ENCODE data around the gene IRAG1.

IRAG1 gene

DNA sequence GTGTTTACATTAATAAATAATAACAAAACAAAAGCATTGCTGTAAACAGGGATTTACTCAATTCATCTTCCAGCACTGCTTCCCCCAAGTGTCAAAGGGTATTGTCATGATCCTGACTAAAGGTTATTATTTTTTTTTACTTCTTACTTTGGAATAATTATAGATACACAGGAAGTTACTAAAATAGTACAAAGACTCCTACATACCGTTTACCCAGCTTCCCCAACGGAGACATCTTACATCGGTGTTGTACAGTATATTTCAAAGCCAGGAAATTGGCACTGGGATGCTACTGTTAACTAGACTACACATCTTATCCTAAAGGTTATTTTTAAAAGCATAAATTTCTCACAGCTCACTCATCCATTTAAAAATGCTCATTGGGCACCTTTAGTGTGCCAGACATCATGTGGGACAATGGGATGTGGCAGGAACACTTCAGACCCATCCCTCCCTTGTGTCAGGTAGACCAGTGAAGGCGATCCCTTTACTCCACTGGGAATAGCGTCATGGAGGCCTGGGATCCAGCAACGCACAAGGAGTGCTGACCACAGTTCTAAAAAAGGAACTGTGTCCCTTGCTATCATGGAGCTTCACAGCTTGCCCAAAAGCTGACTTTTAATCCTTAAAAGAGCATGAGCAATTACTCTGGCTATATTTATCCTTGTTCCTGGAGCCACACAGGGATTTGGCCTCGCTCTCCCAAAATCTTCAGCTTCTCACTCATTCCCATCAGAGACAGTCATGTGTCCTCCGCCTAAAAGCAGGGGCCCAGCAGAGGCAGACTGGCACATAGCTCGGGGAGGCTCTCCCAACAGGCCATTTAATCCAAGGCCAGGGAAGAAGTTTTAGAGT is 3.1 kb upstream of the IRAG1 start:
- H3K27me3 ChIP-seq (ENCODE audit: insufficient read depth, low read depth, severe bottlenecking) = no peaks in the 10 kb centered on the region
- no peaks in the 10 kb centered on the region for H3K36me3 ChIP-seq
- DNase-seq = no peak
- H3K4me3 ChIP-seq (ENCODE audit: low read depth, low read length) = no peak overlapping the region
- no peak for TF ChIP-seq CTCF (IDR thresholded peaks at IDR 0.05; ENCODE audit: low read depth, low read length)
- H3K27ac ChIP-seq = no peak overlapping the region
- no peaks in the 10 kb centered on the region for H3K9me3 ChIP-seq (ENCODE audit: severe bottlenecking)

DNA sequence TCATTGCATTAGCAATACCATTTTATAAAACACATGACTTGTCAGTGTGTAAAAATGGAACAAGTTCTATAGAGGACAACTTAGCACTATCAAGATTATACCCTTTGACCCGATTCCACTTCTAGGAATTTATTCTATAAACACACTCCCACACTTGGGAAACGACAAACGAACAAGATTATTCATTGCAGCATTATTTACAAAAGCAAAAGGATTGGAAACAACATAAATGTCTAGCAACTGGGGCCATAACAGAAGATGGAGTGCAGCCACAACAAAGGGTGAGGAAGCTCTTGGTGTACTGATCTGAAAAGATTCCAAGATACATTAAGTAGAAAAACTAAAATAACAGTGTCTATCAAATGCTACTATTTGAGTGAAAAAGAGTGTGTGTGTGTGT is 2.3 kb upstream of the IRAG1 start:
- no peaks in the 10 kb centered on the region for H3K9me3 ChIP-seq (ENCODE audit: severe bottlenecking)
- no peak for DNase-seq
- no peak for TF ChIP-seq CTCF (IDR thresholded peaks at IDR 0.05; ENCODE audit: low read depth, low read length)
- no peaks in the 10 kb centered on the region for H3K27me3 ChIP-seq (ENCODE audit: insufficient read depth, low read depth, severe bottlenecking)
- no peaks in the 10 kb centered on the region for H3K36me3 ChIP-seq
- no peak overlapping the region for H3K4me3 ChIP-seq (ENCODE audit: low read depth, low read length)
- no peak overlapping the region for H3K27ac ChIP-seq

DNA sequence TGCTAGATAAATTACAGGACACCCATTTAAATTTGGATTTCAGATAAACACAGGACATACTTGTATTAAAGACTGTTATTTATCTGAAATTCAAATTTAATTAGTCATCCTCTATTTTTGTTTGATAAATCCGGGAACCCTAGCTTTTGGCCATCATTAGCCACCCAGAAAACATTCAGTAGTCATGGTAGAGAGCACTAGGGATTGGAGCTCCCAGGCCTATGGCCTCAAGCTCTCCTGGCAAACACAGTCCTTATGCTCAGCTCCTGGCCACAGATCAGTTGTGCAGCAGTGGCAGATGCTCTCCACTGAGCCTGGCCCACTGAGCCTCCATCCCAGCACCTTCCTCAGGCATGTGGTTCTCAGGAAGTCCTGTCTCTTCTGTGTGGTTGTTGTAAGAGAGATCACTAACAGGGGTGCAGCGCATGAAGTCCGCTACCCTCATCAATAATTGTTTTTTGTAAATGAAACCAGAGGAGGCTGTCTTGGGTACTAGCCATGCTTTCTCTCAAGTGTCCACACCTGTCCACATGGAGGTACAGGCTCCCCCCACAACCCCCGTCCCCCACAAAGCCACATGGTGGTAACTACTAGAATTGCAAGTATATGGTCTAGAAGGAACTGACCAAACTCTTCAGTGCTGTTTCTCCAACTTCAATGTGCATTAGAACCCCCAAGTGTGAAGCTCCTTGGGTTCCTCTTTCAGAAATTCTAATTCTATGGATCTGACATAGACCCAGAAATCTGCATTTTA is 1.1 kb upstream of the IRAG1 start:
- Histone ChIP-seq H3K4me3 (ENCODE audit: low read depth, low read length) (no peak overlapping the region), H3K27ac (no peak overlapping the region), H3K36me3 (no peaks in the 10 kb centered on the region), H3K27me3 (ENCODE audit: insufficient read depth, low read depth, severe bottlenecking) (no peaks in the 10 kb centered on the region), H3K9me3 (ENCODE audit: severe bottlenecking) (no peaks in the 10 kb centered on the region)
- TF ChIP-seq CTCF (IDR thresholded peaks at IDR 0.05; ENCODE audit: low read depth, low read length) = 0 out of 2 replicates have a peak, but pooled peaks have one; percentile 1
- DNase-seq = no peak

GRCh38 chr11:10692531-10693115 is 932 bp downstream of the IRAG1 start:
- H3K27me3 ChIP-seq (ENCODE audit: insufficient read depth, low read depth, severe bottlenecking) = no peaks in the 10 kb centered on the region
- TF ChIP-seq CTCF (IDR thresholded peaks at IDR 0.05; ENCODE audit: low read depth, low read length) = no peak
- no peak overlapping the region for H3K27ac ChIP-seq
- no peak overlapping the region for H3K4me3 ChIP-seq (ENCODE audit: low read depth, low read length)
- no peak for DNase-seq
- H3K36me3 ChIP-seq = no peaks in the 10 kb centered on the region
- no peaks in the 10 kb centered on the region for H3K9me3 ChIP-seq (ENCODE audit: severe bottlenecking)

GRCh38 chr11:10688401-10688800 is 5.2 kb downstream of the IRAG1 start:
- Histone ChIP-seq H3K36me3 (no peaks in the 10 kb centered on the region), H3K27ac (no peak overlapping the region), H3K9me3 (ENCODE audit: severe bottlenecking) (no peaks in the 10 kb centered on the region), H3K4me3 (ENCODE audit: low read depth, low read length) (no peak overlapping the region), H3K27me3 (ENCODE audit: insufficient read depth, low read depth, severe bottlenecking) (no peaks in the 10 kb centered on the region)
- peak; percentile 58 for TF ChIP-seq CTCF (IDR thresholded peaks at IDR 0.05; ENCODE audit: low read depth, low read length)
- DNase-seq = peak; percentile 14

Data from WERI-Rb-1 (cell line).